M059J (cell line): ENCODE measurements around the gene FAT2. TPM values are rescaled to one million over a fixed set of nuclear protein-coding genes. Genes with fewer than 3 reads are reported as not detected.
"Not testable (repeated sequence)": the region's sequence is repeated elsewhere in the genome, so short reads cannot be mapped to it uniquely, and the experiment has no call there.

Experiments
- DNase-seq: peaks from one replicate; pipeline ENCODE4 v3.0.0-alpha.2; 2012; ENCODE audit warnings: low read depth
- total RNA-seq: library from RNA; depleted of rRNA; stranded (reverse); fragments of >200 nt; shearing (Covaris generic); gene quantifications from 2 replicates; pipeline ENCODE4 v1.2.3, GENCODE V29; 2014

FAT2 gene
- total RNA-seq, 1 experiment from 2014 or later, result 0.17 TPM

GRCh38 chr5:151581812-151582583 lies 9.1 kb downstream of the FAT2 start:
- no peak for DNase-seq

GRCh38 chr5:151581347-151581746 lies 9.8 kb downstream of the FAT2 start:
- DNase-seq, result no peak

GRCh38 chr5:151580858-151581257 lies 10.3 kb downstream of the FAT2 start:
- DNase-seq, result no peak

GRCh38 chr5:151580239-151580638 lies 10.9 kb downstream of the FAT2 start:
- DNase-seq, result no peak

GRCh38 chr5:151579146-151579545 lies 12.0 kb downstream of the FAT2 start:
- not testable (repeated sequence) for DNase-seq

GRCh38 chr5:151578326-151579025 lies 12.7 kb downstream of the FAT2 start:
- DNase-seq, result no peak

- DNase-seq, result no peak
Observed at GRCh38 chr5:151577566-151577965, 13.6 kb downstream of the FAT2 start.

GRCh38 chr5:151574444-151574996 lies 16.6 kb downstream of the FAT2 start:
- peak; percentile 7 for DNase-seq

- DNase-seq, result no peak
Observed at GRCh38 chr5:151572657-151573368, 18.3 kb downstream of the FAT2 start.

- no peak for DNase-seq
Observed at GRCh38 chr5:151571270-151572173, 19.6 kb downstream of the FAT2 start.

- DNase-seq, result no peak
Observed at GRCh38 chr5:151570512-151571269, 20.4 kb downstream of the FAT2 start.

GRCh38 chr5:151570058-151570457 lies 21.1 kb downstream of the FAT2 start:
- no peak for DNase-seq

GRCh38 chr5:151569132-151570046 lies 21.7 kb downstream of the FAT2 start:
- DNase-seq, result peak; percentile 10

GRCh38 chr5:151568036-151568435 lies 23.1 kb downstream of the FAT2 start:
- no peak for DNase-seq

GRCh38 chr5:151565971-151566370 lies 25.2 kb downstream of the FAT2 start:
- DNase-seq, result no peak

GRCh38 chr5:151562019-151562707 lies 29.0 kb downstream of the FAT2 start:
- DNase-seq, result no peak

GRCh38 chr5:151557951-151558350 lies 33.2 kb downstream of the FAT2 start:
- DNase-seq, result no peak

- DNase-seq, result no peak
Observed at GRCh38 chr5:151557466-151557865, 33.7 kb downstream of the FAT2 start.

GRCh38 chr5:151556806-151557205 lies 34.3 kb downstream of the FAT2 start:
- DNase-seq, result no peak
